ENCODE results near the gene DNAJC4.
A peak's percentile ranks its signal among the peaks of the same experiment; 100 is the strongest.

DNAJC4 gene

DNA sequence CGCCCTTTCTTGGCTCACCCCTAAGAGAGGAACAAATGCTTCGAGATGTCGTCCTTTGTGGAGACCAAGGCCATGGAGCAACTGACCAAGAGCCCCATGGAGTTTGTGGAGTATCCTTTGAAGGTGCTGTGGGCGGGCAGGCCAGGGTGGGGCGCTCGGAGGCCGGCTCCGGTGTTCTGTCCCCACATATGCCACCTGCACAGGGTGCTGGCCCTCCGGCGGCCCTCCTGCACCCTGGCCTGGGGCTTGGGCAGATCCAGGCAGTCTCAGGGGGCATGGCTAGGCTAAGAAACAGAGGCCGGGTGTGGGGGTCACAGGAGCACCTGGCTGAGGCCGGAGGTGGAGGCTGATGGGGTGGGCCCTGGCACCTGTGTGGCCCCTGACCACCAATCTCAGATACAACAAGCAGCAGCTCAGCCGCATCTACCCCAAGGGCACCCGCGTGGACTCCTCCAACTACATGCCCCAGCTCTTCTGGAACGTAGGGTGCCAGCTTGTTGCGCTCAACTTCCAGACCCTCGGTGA, 31.3 kb downstream of the DNAJC4 start:
- no peak for DNase-seq

DNA sequence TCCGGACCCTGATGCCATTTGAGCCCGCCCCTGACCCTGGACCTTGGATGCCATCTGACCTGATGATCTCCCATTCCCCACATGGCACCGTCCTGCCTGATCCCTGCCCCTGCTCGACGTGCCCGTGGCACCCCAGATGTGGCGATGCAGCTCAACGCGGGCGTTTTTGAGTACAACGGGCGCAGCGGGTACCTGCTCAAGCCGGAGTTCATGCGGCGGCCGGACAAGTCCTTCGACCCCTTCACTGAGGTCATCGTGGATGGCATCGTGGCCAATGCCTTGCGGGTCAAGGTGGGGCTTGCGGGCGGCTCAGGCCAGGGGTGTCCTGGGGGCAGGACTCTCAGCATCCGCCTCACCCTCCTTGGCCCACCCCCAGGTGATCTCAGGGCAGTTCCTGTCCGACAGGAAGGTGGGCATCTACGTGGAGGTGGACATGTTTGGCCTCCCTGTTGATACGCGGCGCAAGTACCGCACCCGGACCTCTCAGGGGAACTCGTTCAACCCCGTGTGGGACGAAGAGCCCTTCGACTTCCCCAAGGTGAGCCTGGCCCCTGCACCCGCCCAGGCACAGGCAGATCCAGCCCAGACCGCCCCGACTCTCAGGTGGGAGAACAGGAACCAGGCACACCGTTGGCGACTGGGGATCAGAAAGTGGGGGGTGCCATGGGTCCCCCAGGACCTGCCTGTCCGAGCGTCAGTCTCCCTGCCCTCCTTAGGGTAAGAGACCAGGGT, 32.1 kb downstream of the DNAJC4 start:
- DNase-seq: no peak

DNA sequence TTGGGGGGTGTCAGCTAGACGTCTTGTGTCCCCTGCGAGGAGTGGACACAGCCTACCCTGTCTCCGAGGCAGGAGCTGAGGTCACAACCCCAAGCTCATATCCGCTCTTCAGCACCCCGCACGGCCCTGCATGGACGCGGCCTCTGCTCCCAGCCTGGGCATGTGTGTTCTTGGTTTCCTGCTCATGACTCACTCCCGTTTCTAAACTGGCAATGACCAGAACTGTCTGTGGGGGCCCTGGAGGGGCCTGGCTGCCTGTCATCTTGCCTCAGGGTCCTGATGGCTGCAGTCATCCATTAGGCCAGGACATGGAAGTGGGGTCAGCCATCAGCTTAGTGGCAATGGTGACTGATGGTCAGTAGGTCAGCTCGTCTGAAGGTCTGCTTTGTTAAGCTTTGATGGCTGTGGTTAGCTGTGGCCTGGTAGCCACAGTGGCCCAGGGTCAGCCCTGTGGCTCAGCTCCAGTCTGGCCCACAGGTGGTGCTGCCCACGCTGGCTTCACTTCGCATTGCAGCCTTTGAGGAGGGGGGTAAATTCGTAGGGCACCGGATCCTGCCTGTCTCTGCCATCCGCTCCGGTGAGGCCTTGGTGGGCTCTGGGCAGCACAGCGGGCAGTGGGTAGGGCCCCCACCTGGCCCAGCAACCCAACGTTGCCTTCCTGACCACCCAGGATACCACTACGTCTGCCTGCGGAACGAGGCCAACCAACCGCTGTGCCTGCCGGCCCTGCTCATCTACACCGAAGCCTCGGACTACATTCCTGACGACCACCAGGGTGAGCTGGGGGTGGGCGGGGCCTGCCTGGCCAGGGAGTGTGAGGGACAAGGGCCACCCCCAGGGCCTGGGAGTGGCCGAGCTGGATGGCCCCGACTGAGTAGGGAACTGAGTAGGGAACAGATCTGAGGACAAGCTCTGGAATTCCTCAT, 32.9 kb downstream of the DNAJC4 start:
- no peak for DNase-seq

DNA sequence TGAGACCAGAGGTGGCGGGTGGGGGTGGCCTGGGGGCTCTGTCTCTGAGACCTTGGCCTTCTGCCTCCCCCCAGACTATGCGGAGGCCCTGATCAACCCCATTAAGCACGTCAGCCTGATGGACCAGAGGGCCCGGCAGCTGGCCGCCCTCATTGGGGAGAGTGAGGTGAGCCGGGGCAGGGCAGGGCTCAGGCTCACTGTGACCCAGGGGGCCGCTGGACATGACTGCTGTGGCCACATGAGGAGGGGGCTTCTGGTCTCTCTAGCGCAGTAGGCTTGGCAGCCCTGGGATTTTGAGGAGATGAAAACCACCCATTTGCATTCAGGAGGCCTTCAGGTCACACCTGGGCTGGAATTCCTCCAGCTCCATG, 33.6 kb downstream of the DNAJC4 start:
- no peak for DNase-seq

DNA sequence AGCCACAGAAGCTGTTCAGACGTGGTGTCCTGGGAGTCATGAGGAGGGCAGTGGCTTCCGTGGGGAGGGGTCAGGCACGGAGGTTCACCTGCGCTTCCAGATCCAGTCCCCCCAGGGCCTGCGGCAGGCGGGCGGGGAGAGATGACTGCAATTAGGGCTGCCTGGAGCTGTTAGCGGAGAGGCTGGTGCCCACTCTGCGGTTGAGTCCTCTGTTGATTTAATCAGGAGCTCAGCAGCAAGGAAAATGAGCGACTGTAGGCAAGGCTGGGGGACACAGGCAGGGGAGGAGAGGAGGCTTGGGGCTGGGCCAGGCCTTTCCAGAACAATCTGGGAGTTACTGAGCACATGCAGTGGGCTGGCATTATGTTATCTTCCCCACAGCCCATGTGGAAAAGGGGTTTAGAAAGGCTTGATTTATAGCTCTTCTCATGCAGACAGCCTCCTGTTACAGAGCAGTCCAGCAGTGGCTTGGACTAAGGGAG, 34.1 kb downstream of the DNAJC4 start:
- no peak for DNase-seq

DNA sequence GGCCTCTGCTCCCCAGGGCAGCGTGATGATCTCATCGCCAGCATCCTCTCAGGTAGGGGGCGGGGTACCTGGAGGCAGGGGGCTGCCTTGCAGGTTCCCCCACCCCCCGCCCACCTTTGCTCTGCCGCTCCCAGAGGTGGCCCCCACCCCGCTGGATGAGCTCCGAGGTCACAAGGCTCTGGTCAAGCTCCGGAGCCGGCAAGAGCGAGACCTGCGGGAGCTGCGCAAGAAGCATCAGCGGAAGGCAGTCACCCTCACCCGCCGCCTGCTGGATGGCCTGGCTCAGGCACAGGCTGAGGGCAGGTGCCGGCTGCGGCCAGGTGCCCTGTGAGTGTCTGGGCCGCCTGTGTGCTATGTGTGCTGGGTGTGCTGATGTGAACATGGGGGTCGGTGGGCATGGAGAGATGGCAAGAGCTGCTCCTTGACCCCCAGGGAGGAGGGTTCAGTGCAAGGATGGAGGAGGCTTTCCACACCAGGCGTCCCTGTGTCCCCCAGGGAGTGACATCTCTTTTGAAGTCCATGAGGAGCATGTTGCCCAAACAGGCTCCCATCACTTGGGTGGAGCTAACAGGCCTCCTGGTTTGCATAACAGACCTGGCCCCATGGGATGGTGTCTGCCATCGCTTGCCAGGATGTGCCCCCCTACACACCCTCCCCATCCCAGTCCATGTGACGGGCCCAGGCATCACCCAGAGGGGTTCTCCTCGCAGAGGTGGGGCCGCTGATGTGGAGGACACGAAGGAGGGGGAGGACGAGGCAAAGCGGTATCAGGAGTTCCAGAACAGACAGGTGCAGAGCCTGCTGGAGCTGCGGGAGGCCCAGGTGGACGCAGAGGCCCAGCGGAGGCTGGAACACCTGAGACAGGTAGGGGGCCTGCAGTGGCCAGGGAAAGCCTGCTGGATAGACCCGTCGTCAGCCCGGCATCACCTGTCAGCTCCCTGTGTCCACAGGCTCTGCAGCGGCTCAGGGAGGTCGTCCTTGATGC, 35.1 kb downstream of the DNAJC4 start:
- no peak for DNase-seq

- no peak for DNase-seq
These were observed 36.0 kb downstream of the DNAJC4 start for GRCh38 chr11:64266339-64266738.

GRCh38 chr11:64267207-64267945, 37.0 kb downstream of the DNAJC4 start:
- DNase-seq: no peak

DNA sequence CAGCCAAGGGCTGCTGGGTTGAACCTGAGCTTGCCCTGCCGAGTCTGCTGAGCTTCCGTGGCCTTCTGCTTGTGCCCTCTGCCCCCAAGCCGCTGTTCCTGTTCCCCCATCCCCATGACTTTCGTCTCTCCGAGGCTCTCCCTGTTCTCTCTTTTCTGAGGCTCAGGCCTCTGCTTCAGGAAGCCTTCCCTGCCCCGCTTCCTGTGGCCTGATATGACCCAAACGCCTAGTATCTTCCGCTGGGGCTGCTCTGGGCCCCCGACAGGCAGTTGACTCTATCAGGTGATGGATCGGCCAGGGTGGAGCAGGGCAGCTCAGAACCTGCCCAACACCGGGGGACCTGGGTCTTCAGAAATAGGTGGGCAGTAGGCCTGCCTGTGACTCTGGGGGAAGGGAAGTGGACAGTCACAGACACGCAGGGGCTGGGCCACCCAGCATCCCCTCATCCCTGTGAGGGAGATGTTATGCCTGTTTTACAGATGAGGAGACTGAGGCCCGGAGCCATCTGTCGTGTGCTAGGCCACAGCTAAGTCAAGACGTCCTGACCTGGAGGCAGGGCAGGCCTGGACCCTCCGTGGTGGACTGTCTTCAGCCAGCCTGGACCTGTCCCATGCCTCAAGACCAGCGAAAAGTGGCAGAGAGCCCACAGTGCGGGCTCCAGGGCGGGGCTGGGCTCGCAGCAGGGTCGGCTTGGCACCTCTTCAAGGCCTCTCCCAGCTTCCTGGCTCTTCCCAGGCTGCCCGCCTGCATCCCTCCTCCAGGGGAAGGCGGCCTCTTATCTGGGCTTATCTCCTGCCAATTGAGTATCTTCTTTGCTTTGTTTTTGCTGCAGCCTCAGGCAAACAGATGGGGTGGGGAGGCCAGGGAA, 37.9 kb downstream of the DNAJC4 start:
- peak; percentile 45 for DNase-seq

GRCh38 chr11:64268893-64269539, 38.7 kb downstream of the DNAJC4 start:
- DNase-seq: peak; percentile 55

- peak; percentile 100 for DNase-seq
These were observed 39.3 kb downstream of the DNAJC4 start for GRCh38 chr11:64269540-64270220.

GRCh38 chr11:64275031-64275800, 44.9 kb downstream of the DNAJC4 start:
- DNase-seq: no peak

- no peak for DNase-seq
These were observed 45.5 kb downstream of the DNAJC4 start for GRCh38 chr11:64275841-64276240.

GRCh38 chr11:64276653-64277431, 46.5 kb downstream of the DNAJC4 start:
- peak; percentile 21 for DNase-seq

DNA sequence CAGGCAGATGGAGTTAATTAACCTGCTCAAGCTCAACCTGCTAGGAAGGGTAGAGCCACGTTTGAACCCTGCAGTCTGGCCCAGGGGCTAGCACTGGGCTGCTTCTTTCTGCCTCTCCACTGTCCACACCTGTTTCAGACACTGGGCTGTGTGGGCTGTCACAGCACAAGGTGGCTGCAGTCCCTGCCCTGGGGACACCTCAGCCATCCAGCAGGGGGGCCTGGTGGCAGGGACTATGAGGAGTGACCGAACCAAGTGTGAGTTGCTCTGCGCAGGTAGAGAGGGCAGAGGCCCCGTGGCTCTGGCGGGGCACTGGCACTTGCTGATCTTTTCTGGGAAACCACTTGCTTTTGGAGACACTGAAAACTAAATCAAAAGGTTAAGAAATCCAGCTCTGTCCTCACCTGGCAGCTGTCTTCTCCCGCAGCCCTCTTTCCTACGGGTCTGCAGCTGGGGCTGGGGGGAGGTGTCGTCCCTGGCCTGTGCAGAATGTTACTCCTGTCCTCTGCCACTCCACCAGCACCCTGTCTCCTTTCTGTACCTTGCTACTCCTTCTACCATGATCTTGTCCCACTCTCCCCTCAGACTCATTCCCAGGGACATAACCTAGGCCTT, 48.3 kb downstream of the DNAJC4 start:
- no peak for DNase-seq

DNA sequence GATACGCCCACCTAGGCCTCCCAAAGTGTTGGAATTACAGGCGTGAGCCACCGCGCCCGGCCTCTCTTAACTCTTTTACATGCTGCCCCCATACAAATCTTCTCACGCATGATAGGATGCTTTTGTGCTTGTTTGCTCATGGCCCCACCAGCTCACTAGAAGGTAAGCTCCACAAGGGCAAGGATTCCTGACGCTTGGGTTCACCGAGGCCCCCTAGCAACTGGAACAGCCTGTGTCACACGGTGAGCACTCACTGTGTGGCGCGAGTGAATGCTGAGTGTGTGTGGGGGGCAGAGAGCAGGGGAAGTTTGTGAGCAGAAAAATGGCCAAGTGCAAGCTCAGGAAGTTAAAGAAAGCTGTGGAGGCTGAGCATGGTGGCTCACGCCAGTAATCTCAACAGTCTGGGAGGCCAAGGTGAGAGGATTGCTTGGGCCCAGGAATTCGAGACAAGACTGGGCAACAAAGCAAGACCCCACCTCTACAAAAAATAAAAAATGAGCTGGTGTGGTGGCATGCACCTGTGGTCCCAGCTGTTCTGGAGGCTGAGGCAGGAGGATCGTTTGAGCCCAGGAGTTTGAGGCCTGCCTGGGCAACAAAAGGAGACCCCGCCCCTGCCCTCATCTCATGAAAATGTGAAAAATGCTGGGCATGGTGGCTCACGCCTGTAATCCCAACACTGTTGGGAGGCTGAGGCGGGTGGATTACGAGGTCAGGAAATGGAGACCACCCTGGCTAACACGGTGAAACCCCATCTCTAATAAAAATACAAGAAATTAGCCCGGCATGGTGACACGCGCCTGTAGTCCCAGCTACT, 51.8 kb downstream of the DNAJC4 start:
- no peak for DNase-seq

- no peak for DNase-seq
These were observed 52.7 kb downstream of the DNAJC4 start for GRCh38 chr11:64283092-64283491.

Data from inflammatory macrophage treated with lipopolysaccharide for 4 hours (primary cell).